ENCODE data around the gene PLEKHB1.

DNA sequence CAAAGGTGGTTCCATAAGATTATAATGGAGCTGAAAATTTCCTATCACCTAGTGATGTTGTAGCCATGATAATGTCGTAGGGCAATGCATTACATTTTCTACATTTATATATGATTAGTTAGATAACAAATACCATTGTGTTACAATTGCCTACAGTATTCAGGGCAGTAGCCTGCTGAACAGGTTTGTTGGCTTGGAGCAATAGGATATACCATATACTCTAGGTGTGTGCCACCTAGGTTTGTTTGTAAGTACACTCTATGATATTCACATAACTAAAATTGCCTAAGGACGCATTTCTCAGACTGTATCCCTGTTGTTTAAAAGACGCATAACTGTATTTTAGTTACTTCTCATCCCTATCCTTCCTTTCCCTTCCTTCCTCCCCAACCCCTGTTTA lies 13.6 kb downstream of the PLEKHB1 start:
- TF ChIP-seq, protein P1, sequence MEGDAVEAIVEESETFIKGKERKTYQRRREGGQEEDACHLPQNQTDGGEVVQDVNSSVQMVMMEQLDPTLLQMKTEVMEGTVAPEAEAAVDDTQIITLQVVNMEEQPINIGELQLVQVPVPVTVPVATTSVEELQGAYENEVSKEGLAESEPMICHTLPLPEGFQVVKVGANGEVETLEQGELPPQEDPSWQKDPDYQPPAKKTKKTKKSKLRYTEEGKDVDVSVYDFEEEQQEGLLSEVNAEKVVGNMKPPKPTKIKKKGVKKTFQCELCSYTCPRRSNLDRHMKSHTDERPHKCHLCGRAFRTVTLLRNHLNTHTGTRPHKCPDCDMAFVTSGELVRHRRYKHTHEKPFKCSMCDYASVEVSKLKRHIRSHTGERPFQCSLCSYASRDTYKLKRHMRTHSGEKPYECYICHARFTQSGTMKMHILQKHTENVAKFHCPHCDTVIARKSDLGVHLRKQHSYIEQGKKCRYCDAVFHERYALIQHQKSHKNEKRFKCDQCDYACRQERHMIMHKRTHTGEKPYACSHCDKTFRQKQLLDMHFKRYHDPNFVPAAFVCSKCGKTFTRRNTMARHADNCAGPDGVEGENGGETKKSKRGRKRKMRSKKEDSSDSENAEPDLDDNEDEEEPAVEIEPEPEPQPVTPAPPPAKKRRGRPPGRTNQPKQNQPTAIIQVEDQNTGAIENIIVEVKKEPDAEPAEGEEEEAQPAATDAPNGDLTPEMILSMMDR (IDR thresholded peaks at IDR 0.05), result no peak
- TF ChIP-seq POLR2A (IDR thresholded peaks at IDR 0.05) (no peak), EP300 (IDR thresholded peaks at IDR 0.05) (no peak)

All from ovary (tissue), 3 donors.